KMS-11 (cell line): ENCODE data around the gene SULT1C4.

Source experiments
- H2AFZ ChIP-seq: fragments of 200-600 bp; sonication (generic); 2 replicates; pipeline ENCODE4 v1.6.1; 2016; ENCODE audit warnings: antibody characterized with exemption, mixed run types, low read depth
- H3K27ac ChIP-seq: fragments of 200-600 bp; sonication (generic); 2 replicates; pipeline ENCODE4 v1.6.1; 2016; ENCODE audit warnings: mild to moderate bottlenecking, mixed run types
- H3K27me3 ChIP-seq: fragments of 200-600 bp; sonication (generic); 2 replicates; pipeline ENCODE4 v1.6.1; 2017; ENCODE audit warnings: mild to moderate bottlenecking, low read depth, mixed run types, moderate library complexity; ENCODE audit not compliant: insufficient read depth
- H3K36me3 ChIP-seq: fragments of 200-600 bp; sonication (generic); 2 replicates; pipeline ENCODE4 v1.6.1; 2017; ENCODE audit warnings: mild to moderate bottlenecking, mixed run types; ENCODE audit not compliant: insufficient read depth
- H3K4me1 ChIP-seq: fragments of 200-600 bp; sonication (generic); 2 replicates; pipeline ENCODE4 v1.6.1; 2016; ENCODE audit warnings: mild to moderate bottlenecking, low read depth, mixed run types; ENCODE audit not compliant: poor library complexity, severe bottlenecking
- H3K4me2 ChIP-seq: fragments of 200-600 bp; sonication (generic); 2 replicates; pipeline ENCODE4 v1.7.0; 2016; ENCODE audit warnings: mild to moderate bottlenecking, mixed run types
- H3K4me3 ChIP-seq: fragments of 200-600 bp; sonication (generic); IDR thresholded peaks from 2 replicates; pipeline ENCODE4 v1.6.1; 2017; ENCODE audit warnings: low read depth, low read length, mixed read lengths; ENCODE audit not compliant: insufficient read depth
- H3K79me2 ChIP-seq: fragments of 200-600 bp; sonication (generic); 2 replicates; pipeline ENCODE4 v1.6.1; 2016; ENCODE audit warnings: low read depth, mixed run types; ENCODE audit not compliant: insufficient read depth
- H3K9ac ChIP-seq: fragments of 200-600 bp; sonication (generic); 2 replicates; pipeline ENCODE4 v1.6.1; 2016; ENCODE audit warnings: mild to moderate bottlenecking, mixed run types
- H4K20me1 ChIP-seq: fragments of 200-600 bp; sonication (generic); 2 replicates; pipeline ENCODE4 v1.6.1; 2016; ENCODE audit warnings: mild to moderate bottlenecking, mixed run types; ENCODE audit not compliant: insufficient read depth
- TF ChIP-seq, protein P1 (sequence below): fragments of 200-600 bp; sonication (generic); conservative IDR thresholded peaks from 2 replicates; pipeline ENCODE4 v1.6.1; 2017; ENCODE audit warnings: low read depth, mild to moderate bottlenecking, antibody characterized with exemption, low read length, moderate library complexity, mixed read lengths

The SULT1C4 gene

DNA sequence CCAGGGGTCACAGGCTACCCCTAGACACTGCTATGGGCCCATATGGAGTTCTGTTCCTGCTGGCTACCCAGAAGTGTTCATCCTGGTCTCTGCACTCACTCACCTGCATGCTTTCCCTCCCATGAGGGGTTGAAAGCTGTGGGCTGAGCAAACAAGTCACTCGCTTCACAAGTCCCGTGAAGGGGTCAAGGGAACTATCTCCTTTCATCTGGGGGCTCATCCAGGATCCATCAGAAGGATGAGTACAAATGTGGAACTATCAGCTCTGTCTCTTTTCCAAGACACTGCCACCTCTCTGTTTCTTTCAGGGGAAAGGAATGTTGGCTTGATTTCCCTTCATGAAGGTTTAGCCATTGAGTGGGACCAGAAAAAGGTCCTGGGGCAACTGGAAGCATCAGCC, 21.7 kb downstream of the SULT1C4 start:
- H3K27ac ChIP-seq: no peak overlapping the region
- H3K4me1 ChIP-seq: no peaks in the 10 kb centered on the region
- no peak overlapping the region for H3K9ac ChIP-seq
- no peaks in the 10 kb centered on the region for H4K20me1 ChIP-seq
- H3K4me3 ChIP-seq: no peak overlapping the region
- no peaks in the 10 kb centered on the region for H3K27me3 ChIP-seq
- H3K79me2 ChIP-seq: no peaks in the 10 kb centered on the region
- H3K4me2 ChIP-seq: no peak overlapping the region
- no peak overlapping the region for H2AFZ ChIP-seq
- H3K36me3 ChIP-seq: no peaks in the 10 kb centered on the region
- TF ChIP-seq, protein P1, sequence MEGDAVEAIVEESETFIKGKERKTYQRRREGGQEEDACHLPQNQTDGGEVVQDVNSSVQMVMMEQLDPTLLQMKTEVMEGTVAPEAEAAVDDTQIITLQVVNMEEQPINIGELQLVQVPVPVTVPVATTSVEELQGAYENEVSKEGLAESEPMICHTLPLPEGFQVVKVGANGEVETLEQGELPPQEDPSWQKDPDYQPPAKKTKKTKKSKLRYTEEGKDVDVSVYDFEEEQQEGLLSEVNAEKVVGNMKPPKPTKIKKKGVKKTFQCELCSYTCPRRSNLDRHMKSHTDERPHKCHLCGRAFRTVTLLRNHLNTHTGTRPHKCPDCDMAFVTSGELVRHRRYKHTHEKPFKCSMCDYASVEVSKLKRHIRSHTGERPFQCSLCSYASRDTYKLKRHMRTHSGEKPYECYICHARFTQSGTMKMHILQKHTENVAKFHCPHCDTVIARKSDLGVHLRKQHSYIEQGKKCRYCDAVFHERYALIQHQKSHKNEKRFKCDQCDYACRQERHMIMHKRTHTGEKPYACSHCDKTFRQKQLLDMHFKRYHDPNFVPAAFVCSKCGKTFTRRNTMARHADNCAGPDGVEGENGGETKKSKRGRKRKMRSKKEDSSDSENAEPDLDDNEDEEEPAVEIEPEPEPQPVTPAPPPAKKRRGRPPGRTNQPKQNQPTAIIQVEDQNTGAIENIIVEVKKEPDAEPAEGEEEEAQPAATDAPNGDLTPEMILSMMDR: no peak

DNA sequence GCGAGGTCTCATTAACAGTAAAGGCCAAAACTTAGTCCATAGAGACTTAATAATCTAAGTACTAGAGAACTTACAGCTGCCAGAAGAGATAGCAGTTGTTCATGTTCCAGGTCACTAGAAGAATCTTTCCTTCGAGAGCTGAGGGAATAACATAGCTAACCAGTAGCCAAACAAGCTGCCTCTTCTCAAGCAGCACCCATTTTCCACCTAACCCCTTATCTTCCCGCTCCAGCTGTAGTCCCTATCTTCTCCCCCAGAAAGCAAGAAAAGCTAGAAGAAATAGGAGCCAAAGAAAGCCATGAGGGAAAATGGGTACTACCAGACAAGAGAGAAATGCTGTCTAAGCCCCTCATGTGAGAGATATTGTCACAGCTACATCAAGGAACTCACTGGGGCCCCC, 24.0 kb downstream of the SULT1C4 start:
- TF ChIP-seq, protein P1: no peak
- Histone ChIP-seq H3K27ac (no peak overlapping the region), H3K36me3 (no peaks in the 10 kb centered on the region)

DNA sequence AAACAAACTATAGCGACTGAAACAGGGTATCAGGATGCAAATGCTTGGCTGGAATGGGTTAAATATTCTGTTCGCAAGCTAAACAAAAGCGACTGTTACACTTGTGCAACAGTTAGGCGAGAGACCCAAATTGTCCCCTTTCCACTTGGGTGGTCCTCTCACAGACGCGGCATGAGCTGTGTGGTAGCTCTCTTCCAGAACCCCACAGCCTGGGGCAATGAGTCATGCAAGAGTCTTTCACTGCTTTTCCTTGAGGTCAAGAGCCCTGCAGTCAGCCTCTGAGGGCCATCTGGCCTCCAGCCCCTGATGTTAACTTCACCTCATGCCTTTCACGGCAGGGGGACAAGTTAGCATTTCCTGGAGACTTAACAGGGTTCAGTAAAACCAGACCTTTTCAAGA, 25.7 kb downstream of the SULT1C4 start:
- Histone ChIP-seq H3K4me3 (no peak overlapping the region), H4K20me1 (no peaks in the 10 kb centered on the region), H2AFZ (no peak overlapping the region), H3K27me3 (no peaks in the 10 kb centered on the region), H3K4me2 (no peak overlapping the region), H3K4me1 (no peaks in the 10 kb centered on the region), H3K27ac (no peak overlapping the region), H3K79me2 (no peaks in the 10 kb centered on the region), H3K36me3 (no peaks in the 10 kb centered on the region), H3K9ac (no peak overlapping the region)
- TF ChIP-seq, protein P1: no peak

More for the DNA sequence above, 24.0 kb downstream of the SULT1C4 start:
- H3K4me3 ChIP-seq: no peak overlapping the region
- H3K4me1 ChIP-seq: no peaks in the 10 kb centered on the region
- H3K27me3 ChIP-seq: no peaks in the 10 kb centered on the region
- no peak overlapping the region for H3K9ac ChIP-seq
- H3K79me2 ChIP-seq: no peaks in the 10 kb centered on the region
- no peak overlapping the region for H3K4me2 ChIP-seq
- H2AFZ ChIP-seq: no peak overlapping the region
- H4K20me1 ChIP-seq: no peaks in the 10 kb centered on the region

DNA sequence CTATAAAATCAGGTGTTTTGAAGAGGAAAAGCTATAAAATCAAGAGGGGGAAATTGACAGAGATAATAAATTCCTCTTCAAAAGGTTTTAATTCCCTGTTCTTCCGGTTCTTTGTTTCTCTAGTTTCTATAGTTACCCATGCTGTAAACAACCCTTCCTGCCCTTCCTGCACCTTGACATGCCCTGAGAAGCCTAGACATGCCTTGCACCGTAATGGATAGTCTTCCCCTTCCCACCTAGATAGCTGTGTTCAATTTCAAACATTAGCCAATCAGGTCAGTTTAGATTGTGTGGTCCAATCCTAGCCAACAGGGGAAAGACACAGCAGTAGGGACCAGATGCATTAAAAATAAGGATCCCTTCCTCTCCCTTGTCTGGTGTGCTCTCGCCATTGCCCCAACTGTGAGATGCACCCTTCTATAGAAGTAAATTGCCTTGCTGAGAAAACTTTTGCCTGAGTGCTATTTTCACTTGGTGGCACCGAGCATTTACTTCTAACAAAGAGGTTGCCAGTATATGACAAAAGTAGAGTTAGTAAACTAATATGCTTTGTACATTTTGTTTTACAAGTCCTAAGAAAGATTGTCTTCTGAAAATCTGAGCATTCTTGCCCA, 27.1 kb downstream of the SULT1C4 start:
- Histone ChIP-seq H3K27ac (no peak overlapping the region), H2AFZ (no peak overlapping the region), H3K9ac (no peak overlapping the region)

More for the DNA sequence above, 27.1 kb downstream of the SULT1C4 start:
- H3K79me2 ChIP-seq: no peaks in the 10 kb centered on the region
- H3K4me2 ChIP-seq: no peak overlapping the region
- no peaks in the 10 kb centered on the region for H3K36me3 ChIP-seq
- H3K4me3 ChIP-seq: no peak overlapping the region
- H3K27me3 ChIP-seq: no peaks in the 10 kb centered on the region
- no peaks in the 10 kb centered on the region for H4K20me1 ChIP-seq
- no peaks in the 10 kb centered on the region for H3K4me1 ChIP-seq
- TF ChIP-seq, protein P1: no peak
